ENCODE measurements around the gene SLC25A3.
A peak's percentile ranks its signal among the peaks of the same experiment; 100 is the strongest.
"Not testable (repeated sequence)": the region's sequence is repeated elsewhere in the genome, so short reads cannot be mapped to it uniquely, and the experiment has no call there.

The SLC25A3 gene

DNA sequence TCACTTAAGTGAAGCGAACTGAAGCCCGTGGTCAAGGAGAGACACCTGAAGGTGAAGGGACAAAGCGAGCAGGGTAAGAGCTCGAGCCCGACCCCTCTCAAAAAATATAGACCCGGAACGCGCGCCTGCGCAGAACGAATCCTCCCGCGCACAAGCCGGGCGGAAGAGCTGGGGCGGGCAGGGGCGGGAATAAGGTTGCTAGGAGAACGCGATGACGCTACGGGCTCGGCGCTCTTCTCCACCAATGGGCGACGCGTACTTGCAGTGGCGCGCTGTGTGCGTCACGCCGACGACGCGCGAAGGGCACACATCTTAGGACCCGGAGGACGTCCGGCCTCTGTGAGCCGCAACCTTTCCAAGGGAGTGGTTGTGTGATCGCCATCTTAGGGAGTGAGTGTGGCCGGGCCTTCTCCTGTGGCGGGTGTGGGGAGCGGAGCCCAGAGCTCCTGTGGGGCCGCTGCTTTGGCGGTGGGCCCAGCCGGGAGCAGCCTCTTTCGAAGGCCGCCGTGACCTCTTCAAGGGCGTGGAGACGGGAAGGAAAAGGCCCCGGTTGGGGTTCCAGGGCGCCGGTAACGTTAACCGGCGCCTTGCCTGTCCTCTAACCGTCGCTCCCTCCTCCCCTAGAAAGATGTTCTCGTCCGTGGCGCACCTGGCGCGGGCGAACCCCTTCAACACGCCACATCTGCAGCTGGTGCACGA is at the start of gene SLC25A3:
SLC25A3 (plus strand) TSS at position 336 of the 699 bp plus-strand sequence; CDS start at position 629, 293 bp downstream.
- peak; percentile 86 for DNase-seq

DNA sequence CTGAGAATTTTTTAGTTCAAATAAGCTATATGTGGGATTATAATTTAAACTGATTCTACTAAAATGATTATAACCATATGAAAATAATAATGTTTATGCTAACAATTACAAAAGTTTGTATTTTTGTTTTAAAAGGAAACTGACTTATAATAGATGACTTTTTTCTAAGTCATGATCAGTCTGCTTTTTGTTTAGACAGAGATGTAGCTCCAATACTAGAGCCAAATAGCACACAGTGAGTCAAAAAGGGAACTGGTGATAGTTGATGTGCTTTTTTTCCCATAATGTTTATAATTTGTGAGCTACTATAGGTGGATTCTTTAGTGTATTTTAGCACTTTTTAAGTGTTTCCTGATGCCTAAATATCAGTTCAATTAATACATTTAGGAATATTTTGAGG is 49.8 kb upstream of the SLC25A3 start:
- no peak for DNase-seq

DNA sequence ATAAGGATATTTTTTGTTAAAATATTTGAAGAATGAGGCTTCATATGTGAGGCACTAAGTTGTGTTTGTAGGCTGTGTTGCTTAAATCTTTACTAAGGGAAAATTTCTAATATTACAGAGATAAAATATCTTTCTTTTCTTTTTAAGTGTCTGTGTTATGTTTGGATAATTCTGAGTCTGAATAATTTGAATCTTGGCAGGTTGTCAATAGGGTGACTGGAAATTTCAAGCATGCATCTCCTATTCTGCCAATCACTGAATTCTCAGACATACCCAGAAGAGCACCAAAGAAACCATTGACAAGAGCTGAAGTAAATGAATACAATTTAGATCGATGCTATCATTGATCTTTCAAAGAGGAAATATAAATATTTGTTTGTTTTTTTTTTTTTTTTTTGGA is 48.7 kb upstream of the SLC25A3 start:
- DNase-seq, result no peak

DNA sequence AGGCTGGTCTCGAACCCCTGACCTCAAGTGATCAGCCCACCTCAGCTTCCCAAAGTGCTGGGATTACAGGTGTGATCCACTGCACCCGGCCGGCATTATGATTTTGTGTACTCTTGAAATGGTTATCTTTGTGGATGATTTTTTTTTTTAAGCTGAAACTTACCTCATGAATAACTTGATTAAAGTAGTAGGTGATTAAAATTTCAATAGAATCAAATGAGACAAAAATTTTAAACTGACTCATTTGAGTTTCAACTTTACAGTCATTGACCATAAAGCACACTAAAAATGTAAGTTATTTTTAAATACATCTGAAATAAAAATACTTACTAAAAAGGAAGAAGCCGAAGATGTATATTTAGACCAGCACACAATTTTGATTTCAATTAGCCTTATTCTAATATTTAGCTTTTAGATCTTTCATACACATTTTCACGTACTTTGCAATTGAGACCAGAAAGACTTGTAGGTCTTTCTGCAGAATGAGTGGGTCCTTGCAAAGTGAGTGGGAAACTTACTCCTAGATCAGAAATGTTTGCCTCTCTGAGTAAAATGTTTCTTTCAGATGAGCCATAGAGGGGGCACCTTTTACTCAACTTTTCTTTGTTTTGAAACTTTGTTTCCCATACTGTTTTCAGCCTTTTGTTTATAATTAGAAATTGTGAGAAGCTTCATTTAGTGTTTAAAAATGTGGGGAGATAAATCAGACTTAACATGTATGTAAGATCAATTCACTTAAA is 43.9 kb upstream of the SLC25A3 start:
- no peak for DNase-seq

DNA sequence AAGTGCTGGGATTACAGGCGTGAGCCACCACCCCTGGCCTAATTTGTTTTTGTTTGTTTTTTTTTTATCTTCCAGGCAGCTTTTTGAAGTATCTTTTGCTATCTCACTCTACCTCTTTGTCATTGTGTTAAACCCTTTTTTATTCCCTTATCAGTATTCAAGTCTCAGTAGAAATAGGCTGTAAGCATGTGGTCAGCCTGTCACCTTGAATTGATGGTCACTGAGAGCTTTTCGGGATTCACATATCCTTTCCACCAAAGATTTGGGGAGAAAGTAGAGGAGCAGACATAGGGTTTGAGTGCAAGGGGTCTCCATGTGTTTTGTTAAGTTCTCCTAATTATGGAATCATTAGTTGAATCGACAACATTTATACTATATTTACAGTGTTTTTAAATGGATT is 41.7 kb upstream of the SLC25A3 start:
- no peak for DNase-seq

DNA sequence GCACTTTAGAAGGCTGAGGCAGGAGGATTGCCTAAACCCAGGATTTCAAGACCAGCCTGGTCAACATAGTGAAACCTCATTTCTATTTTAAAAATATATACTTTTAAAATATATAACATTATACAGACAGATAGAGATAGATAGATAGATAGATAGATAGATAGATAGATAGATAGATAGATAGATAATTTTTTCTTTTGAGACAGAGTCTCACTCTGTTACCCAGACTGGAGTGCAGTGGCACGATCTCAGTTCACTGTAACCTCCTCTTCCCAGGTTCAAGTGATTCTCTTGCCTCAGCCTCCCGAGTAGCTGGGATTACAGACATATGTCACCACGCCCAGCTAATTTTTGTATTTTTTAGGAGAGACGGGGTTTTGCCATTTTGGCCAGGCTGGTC is 35.4 kb upstream of the SLC25A3 start:
- DNase-seq, result not testable (repeated sequence)

DNA sequence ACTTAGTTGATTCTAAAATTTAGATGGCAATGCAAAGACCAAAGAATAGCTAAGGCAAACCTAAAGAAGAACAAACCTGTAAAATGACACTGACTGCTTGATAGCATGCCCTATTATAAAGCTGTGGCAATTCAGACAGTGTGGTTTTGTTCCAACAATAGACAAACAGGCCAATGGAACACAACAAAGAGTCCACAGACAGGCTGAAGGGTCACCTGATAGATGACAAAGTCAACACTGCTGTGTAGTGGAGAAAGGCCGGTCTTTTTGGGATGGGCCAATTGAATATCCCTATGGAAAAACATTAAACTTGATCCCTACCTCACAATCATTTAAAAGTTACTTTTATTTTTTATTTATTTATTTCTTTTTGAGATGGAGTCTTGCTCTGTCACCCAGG is 33.8 kb upstream of the SLC25A3 start:
- DNase-seq, result no peak

DNA sequence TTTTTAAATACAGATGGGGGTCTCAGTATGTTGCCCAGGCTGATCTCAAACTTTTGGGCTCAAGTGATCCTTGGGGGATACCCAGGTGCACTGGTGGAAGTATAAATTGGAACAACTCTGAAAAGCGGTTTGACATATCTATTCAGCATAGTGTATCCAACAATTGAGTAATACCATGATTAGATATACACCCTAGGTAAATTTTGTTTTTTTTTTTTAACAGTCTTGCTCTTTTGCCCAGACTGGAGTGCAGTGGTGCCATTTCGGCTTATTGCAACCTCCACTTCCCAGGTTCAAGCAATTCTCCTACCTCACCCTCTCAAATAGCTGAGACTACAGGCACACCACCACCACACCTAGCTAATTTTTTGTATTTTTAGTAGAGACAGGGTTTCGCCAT is 31.6 kb upstream of the SLC25A3 start:
- no peak for DNase-seq

DNA sequence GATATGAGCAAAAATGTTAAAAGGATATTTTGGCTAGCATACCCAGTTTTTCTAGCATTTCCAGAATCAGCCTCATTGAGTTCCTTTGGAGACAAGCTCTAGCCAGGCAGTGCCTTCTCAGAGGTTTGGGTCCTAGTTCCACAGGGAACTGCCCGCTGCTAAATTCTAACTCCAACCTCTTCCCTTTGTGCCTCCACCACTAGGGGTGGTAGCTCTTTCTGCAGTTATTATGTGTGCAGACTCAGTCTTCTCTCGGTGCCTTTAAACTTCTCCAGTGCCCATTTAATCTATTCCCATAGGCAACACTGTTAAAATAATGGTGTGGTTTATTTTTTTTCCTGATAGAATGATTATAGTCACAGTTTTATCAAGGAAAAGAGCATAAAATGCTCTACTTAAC is 21.5 kb upstream of the SLC25A3 start:
- no peak for DNase-seq

DNA sequence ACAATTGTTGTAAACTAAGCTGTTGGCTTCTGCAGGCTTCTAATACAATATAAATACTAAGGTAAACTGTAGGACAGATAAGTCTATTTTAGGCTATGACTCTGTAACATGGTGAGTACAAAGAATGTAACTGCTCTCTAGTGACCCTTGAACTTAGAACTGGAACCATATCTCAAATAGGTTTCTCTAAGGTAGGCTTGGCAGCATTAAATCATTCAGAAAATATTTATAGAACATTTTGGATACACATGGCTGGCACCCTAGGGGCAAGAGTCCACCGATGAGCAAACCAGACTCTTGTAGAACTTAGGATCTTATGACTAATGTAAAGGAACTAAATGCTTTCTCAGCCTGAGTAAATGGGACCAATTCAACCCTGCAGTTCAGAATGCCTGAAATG is 19.4 kb upstream of the SLC25A3 start:
- DNase-seq, result no peak

DNA sequence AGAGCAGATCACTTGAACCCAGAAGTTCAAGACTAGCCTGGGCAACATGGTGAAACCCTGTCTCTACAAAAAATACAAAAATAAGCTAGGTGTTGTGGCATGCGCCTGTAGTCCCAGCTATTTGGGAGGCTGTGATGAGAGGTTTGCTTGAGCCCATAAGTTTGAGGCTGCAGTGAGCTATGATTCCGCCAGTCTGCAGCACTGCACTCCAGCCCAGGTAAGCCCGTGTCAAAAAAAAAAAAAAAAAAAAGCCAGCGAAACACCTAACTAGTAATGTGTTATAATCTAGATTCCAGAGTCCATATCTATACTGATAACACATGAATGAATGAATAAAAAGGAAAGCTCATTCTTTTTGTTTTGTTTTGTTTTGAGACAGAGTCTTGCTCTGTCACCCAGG is 18.5 kb upstream of the SLC25A3 start:
- DNase-seq, result no peak

DNA sequence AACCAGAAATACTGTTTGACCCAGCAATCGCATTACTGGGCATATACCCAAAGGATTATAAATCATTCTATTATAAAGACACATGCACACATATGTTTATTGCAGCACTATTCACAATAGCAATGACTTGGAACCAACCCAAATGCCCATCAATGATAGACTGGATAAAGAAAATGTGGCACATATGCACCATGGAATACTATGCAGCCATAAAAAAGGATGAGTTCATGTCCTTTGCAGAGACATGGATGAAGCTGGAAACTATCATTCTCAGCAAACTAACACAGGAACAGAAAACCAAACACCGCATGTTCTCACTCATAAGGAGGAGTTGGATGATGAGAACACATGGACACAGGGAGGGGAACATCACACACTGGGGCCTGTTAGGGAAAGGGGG is 16.7 kb upstream of the SLC25A3 start:
- DNase-seq, result not testable (repeated sequence)

DNA sequence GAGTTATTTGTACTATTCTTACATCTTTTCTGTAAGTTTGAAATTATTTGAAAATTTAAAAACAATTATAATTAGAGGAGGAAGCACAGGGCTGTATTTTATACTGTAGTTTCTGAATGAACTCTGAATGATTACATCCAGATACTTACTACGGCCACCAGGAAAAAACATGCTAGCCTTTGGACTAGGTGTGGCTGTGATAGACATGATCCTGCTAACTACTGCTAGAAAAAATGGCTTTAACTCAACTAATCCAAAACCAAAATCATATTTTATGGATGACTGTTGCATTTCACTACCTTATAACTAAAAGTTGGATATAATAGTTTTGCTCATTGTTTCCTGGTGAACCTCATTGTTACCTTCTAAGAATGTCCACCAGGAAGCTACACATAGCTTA is 15.1 kb upstream of the SLC25A3 start:
- no peak for DNase-seq

DNA sequence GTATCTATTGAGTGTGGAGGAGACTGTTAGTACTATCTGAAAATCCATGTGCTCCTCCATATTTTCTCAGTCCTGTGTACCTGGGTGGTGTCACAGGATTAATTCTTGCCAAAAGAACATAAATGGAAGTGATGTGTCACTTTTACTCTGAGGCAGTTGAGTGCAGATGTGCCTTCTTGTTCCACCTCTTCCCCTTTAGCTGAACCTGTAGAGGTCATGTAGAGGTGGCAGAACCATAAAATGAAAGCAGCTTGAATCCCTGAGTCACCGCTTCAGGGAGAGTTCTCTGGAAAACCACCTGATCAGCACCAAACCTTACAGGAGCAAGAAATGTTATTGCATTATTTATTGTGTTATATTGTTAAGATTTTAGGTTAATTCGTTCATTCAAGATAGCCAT is 14.7 kb upstream of the SLC25A3 start:
- no peak for DNase-seq

DNA sequence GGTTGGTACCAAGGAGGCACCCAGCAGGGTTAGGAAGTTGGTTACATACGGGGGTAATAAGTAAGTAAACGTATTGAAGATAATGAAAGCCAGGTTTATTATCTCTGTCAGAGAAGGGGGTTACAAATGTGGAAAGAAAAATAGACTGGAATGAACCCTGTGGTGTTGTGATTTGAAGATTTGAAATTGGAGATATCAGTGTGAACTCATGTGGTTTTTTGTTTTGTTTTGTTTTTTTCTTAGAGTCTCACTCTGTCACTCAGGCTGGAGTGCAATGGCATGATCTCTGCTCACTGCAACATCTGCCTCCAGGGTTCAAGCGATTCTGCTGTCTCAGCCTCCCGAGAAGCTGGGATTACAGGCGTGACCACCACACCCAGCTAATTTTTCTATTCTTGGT is 14.1 kb upstream of the SLC25A3 start:
- no peak for DNase-seq

DNA sequence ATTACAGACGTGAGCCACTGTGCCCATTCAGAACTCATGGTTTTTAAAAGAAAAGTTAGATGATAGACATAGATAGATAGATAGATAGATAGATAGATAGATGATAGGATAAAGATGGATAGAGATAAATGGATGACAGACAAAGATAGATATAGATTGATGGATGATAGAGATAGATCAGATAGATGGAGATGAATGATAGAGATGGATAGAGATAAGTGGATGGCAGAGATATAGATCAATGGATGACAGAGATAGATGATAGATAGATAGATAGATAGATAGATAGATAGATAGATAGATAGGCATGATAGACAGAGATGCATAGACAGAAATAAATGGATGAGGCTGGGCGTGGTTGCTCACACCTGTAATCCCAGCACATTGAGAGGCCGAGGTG is 13.7 kb upstream of the SLC25A3 start:
- no peak for DNase-seq

DNA sequence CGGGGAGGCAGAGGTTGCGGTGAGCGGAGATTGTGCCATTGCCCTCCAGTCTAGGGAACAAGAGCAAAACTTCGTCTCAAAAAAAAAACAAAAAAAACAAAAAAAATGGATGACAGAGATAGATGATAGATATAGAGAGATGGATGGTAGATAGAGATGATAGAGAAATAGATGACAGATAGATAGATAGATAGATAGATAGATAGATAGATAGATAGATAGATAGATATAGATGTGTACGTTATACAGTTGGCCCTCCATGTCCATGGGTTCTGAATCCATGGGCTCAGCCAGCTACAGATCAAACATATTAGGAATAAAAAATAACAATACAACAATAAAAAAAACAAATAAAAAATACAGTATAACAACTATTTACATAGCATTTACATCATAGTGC is 12.8 kb upstream of the SLC25A3 start:
- DNase-seq, result no peak

DNA sequence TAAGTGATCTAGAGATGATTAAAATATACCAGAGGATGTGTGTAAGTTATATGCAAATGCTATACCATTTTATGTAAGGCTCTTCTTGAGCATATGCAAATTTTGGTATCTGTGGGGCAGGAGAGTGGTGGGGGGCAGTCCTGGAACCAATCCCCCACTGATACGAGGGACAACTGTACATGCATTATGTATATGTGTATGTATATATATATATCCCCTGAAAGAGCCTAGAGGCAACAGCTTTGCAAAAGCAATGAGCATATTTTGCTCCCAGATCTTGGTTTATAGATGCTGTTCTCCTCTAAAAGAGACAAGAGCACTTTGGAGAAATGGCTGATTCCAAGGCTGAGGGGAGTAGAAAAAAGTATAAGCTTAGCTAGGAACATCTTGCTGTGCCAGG is 12.4 kb upstream of the SLC25A3 start:
- no peak for DNase-seq

DNA sequence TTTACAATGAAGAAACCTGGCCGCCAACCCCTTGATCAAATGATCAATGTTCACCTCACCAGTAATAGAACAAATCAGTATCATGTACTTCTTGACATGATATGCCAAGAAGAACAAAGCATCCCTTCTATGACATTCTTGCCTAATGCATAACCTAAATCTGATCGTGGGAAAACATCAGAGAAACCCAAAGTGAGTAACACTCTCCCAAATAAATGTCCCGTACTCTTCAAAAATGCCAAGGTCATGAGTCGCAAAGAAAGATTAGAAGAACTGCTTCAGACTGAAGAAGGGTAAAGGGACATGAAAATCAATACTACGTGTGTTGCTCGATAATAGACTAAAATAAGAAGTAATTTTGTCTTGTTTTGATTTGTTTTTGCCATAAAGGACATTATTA is 11.4 kb upstream of the SLC25A3 start:
- no peak for DNase-seq

DNA sequence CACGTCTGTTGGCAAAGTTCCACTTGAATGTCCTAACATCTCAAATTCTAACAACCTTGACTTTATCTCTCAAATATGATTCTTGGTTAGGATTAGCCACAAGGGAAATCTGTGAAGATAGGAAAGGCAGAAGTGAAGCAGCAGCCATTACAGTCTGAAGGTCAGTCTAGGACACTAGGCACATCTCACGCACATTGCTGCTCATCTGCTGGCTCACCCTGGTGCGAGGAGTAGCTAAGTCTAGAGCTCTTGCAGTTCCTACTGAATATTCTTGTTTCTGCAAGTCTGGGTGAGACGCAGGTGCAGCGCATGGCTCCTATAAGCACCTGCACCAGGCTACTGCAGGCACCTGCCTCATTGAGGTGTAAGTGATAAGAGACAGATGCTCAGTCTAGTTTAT is 6.4 kb upstream of the SLC25A3 start:
- no peak for DNase-seq

DNA sequence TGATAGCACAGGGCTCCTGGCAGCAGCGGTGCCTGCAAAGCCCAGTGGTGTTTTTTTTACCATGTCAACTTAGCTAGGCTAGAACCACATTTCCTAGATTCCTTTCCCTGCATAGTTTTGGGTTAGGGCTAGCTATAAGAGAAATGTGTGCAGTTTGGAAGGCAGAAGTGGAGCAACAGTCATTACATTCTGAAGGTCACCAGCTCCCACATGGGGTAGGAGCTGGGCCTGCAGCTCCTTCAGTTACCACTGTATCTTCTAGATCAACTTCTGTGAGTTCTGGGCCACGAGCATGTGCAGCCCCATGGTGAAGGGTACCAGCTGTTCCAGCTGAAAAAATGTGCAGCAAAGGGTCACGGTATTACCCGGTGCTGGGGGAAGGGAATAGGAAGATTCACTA is 2.3 kb upstream of the SLC25A3 start:
- no peak for DNase-seq

DNA sequence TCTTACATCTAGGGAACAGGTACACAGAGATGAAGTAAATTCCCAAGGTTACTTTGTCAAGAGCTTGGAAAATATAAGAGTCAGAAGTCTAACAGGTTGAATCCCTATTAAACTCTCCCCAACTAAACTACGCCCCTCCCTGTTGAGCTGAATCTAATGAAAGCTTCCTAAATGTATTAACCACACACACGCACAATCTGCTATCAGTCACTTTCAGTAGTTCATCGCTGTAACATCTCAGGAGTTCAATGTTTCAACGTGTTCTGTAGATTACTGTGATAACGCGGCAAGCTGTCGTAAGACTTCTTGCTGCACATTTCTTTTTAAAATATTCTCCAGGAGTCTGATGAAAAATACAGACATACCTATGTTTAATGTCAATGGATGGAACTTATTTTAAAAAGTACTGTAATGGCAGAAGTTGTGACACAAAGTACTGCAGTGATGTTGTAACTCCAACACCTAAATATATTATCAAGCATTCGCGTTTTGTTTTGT is 612 bp upstream of the SLC25A3 start:
- DNase-seq, result no peak

DNA sequence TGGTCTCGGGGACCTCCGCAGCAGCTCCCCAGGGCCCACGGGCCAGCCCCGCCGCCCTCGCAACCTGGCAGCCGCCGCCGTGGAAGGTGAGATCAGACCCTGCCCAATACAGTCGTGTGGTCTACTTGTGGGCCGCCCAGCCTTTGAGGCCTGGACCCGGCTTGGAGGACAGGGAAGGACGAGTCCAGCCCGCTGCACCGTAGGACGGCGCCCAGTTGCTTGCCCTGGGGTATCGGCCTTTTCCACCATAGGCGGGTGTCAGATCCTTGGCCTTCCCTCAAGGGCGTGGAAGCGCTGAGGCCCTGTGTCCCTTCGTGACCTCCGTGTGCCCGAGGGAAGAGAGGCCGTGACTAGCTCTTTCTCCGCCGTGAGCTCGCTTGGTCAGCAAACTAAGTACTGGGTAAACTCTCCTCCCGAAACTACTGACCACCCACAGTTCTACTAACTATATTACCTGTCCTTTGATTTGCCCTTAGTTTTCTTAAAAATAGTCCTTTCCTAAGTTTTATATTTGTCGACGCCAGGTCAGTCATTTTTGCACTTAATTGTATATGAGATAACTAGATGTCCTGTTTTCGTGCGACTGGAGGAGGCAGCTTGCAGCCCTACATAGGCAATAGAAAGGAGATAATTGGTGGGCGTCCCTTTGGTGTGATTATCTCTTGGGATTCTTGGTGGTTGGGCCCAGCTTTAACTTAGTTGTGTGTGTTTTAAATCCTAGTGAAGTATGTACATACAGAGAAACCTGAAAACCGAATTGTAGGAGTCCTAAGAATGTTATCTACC is 757 bp downstream of the SLC25A3 start:
- no peak for DNase-seq

Measured in activated CD4-positive, CD25-positive, alpha-beta regulatory T cell treated with anti-CD3 and anti-CD28 coated beads, Interleukin-2, amount 50 U/mL, for 72 hours (primary cell).